Retina (tissue), 1 donor: ENCODE results near the gene IGF2BP1.

Experiments used
- DNase-seq: peaks from one replicate; pipeline ENCODE4 v3.0.0-alpha.2; 2016

The IGF2BP1 gene

DNA sequence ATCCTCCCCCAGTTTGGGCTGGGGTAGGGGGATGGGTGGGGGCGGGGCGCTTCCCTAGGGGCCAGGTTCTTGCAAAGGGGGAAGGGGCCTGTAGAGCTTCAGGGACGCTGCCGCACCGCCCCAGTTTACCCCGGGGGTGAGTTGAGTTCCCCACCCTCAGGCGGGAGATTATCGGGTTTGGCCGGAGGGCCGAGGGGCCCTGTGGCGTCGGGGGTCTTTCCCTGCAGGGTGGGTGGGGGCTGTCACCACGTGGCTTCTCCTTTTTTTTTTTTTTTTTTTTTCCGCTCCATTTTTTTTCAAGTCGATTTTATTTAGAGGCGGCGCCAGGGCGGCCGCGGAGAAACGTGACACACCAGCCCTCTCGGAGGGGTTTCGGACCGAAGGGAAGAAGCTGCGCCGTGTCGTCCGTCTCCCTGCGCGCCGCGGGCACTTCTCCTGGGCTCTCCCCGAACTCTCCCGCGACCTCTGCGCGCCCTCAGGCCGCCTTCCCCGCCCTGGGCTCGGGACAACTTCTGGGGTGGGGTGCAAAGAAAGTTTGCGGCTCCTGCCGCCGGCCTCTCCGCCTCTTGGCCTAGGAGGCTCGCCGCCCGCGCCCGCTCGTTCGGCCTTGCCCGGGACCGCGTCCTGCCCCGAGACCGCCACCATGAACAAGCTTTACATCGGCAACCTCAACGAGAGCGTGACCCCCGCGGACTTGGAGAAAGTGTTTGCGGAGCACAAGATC lies at the start of gene IGF2BP1:
Gene IGF2BP1, plus strand, starts transcription at position 283 of the 724 bp plus-strand sequence. Its CDS starts 361 bp downstream, at position 644.
- peak; percentile 93 for DNase-seq

DNA sequence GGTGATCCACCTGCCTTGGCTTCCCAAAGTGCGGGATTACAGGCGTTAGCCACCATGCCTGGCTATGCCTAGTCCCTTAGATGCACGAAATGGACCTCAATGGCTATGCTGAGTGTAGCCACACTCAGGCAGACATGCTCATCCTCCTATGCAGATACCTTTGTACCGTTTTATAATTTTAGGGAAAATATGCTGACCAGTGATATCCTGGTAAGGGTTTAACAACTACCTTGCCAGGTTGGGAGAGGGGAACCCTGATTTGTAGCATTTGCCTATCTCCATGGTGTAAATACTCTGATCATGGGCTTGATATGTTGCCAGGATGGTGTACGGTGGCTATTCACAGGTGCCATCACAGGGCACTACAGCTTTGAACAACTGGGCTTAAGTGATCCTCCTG lies 45.6 kb upstream of the IGF2BP1 start:
- DNase-seq, result no peak

DNA sequence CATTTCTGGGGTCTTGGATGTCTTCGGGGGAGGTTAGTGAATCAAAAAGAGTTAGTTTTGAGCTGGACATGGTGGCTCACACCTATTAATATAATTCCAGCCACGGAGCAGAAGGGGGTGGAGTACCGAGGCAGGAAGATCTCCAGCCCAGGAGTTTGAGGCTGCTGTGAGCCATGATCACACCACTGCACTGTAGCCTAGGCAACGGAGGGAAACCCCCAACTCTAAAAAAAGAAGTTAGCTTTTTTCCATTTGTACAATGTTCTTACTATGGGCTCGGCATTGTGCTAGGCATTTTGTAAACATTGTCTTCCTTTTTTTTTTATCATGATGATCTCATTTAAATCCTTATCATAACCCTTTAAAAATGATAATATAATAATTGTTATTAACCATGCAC lies 44.3 kb upstream of the IGF2BP1 start:
- DNase-seq, result no peak

DNA sequence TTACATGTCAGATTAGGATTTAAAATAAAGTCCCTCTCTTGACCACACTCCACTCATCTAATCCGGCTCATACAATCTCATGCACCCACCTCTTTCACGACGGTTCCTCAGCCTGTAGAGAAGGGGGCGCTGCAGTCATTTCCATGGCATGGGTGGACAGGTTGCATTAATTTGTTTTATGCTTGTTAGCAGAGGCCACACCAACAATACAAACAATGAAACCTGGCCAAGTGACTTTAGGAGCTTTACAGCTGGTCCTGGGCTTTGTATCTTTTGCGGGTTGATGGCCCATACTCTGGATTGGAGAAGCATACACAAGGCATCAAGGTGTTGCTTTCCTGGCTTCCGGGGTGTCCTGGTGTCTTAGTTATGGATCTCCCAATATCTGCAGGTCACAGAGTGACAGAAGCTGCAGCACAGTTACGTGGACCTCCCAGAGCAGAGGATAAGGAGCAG lies 42.9 kb upstream of the IGF2BP1 start:
- peak; percentile 15 for DNase-seq

DNA sequence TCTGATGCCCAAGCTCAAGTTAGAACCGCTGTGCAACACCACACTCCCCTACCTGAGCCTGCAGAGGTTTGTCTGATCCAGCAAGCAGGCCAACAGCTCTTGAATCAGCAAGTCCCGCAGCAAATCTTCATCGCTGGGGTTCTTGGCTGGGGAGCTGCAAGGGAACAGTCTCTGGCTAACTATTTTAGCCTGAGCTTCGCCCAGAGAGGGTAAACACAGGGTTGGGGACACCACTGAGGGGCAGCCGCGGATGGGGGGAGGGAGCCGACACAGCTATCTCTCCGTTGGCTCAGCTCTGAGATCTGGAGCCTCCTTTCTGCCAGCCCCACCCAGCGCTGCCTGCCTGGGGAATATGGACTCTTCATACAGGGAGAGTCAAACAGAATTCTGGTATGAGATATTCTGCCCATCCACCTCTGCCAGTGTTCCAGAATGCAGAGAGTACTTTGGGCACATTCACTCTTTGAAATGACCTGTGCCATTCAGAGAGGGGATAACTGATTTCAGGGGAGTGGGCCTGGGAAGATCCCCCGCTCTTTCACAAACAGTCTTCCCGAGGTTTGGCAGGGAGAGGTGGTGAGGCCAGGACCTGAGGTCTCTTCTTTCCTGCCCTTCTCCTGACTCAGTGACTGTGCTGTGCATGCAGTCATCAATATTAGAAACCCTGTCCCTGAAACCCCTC lies 36.2 kb upstream of the IGF2BP1 start:
- peak; percentile 12 for DNase-seq

DNA sequence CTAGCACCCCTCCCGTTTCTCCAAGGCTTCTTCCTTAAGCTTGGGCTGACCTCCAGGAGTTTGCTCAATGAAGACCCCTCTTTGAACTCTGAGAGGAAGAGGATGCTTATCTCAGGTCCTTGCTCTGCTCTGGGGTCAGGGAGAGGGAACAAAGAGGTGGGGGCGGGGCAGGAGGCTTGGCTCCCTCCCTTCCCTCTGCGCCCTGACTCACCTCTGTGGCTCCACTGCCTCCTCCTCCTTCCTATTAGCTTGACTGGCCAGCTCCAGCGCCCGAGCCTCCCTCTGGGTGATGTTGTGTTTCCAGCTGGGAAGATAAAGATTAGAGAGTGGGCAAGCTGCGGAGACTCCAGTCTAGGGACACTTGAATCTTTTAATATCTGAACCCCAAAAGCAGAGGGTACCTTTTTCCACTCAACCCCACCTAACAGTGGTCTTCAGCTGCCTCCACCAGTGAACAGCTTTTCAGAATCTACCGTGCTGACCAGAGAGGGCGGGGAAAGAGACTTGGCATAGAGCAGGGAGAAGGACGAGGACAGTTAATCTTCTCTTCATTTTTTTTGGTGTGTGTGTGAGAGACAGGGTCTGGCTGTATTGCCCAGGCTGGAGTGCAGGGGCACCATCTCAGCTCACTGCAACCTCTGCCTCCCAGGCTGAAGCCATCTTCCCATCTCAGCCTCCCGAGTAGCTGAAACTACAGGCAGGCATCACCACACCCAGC lies 35.5 kb upstream of the IGF2BP1 start:
- DNase-seq, result peak; percentile 27

DNA sequence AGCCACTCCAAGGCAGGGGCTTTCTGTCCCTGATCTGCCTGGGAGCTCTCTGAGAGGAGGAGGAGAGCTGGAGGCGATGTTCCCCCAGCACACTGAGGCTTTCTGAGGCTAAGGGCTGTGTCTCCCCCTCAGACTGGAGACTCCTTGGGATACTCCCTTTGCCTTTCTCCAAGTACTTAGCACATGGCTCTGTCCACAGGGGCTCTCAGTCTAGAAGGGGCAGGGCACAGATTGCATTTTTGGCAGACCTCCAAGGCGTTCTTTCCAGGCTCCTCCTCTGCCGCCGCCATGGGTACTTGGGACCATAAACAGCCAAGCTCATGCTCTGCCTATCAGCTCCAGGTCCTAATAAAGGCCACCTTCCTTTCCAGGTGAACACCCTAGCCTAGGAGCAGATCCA lies 27.0 kb upstream of the IGF2BP1 start:
- no peak for DNase-seq

DNA sequence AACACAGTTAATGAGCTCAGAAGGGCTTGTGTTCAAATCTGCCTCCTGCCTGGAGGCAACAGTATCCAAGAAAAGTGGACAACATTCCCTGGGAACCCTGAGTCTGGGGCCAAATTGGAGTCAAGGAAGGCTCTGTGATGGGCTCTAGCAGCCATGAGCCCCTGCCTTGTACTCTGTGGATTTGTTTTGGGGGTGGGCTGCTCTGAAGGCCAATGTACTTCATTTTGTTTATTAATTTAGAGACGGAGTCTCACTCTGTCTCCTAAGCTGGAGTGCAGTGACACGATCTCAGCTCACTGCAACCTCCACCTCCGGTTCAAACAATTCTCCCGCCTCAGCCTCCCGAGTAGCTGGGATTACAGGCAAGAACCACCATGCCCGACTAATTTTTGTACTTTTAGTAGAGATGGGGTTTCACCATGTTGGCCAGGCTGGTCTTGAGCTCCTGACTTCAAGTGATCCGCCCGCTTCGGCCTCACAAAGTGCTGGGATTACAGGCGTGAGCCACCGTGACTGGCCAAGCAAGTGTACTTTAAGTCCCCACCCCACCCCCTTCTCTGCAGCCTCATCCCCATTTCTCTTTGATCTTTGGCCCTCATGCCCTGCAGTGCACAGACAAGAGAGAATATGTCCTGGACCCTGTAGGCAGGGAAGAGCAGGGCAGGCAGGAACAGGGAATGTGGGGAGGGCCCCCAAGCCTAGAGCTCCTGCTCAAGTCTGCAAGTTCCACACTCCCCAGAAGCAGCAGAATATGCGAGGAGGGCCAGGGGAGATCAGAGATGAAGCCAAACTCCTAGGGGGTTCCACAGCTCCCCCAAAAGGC lies 26.1 kb upstream of the IGF2BP1 start:
- DNase-seq, result no peak

DNA sequence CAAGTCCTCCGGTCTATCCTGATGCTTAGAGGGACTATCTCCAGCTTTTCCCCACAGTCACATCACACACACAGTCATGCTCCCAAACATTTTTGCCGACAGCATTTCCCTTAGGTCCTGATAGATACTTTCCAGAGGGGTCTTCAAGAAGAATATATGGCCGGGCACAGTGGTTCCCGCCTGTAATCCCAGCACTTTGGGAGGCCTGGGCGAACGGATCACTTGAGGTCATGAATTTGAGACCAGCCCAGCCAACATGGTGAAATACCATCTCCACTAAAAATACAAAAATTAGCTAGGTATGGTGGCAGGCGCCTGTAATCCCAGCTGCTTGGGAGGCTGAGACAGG lies 24.5 kb upstream of the IGF2BP1 start:
- DNase-seq, result no peak

DNA sequence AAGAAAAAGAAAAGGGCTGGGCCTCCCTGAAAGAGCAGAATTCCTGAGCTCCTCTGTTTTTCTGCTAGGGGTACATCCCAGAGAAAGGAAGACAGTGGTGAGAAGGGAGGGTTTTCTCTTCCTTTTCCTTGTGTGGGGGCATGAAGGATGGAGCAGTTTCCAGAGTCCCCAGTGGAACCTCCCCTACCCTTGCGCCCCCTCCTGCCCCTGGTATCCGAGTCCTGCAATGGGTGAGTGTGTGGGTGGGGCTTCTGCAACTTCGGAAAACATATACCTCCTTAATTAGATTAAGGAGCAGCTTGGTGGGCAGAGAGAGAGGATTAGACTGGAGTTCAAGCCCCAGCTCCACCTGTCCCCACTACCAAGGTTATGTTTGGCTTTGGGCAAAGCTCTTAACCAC lies 23.4 kb upstream of the IGF2BP1 start:
- no peak for DNase-seq

DNA sequence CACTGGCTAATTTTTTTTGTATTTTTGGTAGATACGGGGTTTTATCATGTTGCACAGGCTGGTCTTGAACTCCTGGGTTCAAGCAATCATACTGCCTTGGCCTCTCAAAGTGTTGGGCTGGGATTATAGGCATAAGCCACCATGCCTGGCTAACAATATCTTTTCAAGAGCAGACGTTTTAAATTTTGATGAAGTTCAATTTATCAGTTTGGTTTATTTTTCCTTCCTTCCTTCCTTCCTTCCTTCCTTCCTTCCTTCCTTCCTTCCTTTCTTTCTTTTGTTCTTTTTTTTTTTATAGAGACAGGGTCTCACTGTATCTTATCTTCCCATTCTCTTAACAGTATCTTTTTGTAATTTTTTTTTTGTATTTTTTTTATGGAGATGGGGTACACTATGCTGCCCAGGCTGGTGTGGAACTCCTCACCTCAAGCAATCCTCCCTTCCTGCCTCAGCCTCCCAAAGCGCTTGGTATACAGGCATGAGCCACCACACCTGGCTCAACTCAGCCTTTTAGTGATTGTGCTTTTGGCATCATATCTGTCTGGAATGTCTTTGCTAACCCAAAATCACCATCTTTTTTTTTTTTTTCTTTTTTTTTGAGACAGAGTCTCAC lies 15.2 kb upstream of the IGF2BP1 start:
- DNase-seq, result no peak

DNA sequence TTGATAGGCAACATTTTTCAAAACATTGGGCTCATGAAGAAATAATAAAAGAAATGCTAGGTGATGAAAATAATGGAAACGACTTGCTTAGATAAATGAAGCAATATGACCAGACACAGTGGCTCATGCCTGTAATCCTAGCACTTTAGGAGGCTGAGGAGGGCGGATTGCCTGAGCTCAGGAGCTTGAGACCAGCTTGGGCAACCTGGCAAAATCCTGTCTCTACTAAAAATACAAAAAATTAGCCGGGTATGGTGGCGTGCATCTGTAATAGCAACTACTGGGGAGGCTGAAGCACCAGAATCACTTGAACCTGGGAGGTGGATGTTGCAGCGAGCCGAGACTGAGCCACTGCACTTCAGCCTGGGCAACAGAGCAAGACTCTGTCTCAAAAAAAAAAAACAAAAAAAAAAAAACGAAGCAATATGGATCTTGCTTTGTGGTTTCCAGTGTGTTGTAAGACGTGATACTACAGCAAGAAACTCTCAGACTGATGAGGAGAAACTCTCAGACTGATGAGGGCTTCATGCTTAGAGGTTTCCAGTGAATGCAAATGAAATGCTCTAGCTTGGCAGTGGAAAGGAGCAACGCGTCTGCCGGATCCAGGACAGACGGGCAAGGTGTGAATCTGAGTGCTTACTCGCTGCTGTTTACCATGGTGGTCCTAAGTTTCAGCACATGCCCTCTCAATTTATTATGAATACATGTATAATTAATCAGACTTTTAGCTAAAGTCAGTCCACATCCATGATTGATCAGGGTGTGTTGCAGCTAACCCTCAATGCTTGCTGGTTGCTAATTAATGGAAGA lies 11.5 kb upstream of the IGF2BP1 start:
- DNase-seq, result no peak

DNA sequence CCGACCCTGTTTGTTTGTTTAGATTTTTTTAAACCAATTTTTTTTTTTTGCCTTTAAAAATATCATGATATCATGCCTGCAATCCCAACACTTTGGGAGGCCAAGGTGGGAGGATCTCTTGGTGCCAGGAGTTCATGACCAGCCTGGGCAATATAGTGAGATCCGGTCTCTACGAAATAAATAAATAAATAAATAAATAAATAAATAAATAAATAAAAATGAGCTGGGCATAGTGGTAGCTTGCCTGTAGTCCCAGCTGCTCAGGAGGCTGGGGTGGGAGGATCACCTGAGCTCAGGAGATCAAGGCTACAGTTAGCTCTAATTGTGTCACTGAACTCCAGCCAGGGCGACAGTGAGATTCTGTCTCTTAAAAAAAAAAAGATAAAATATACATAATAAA lies 8.1 kb upstream of the IGF2BP1 start:
- DNase-seq, result no peak

DNA sequence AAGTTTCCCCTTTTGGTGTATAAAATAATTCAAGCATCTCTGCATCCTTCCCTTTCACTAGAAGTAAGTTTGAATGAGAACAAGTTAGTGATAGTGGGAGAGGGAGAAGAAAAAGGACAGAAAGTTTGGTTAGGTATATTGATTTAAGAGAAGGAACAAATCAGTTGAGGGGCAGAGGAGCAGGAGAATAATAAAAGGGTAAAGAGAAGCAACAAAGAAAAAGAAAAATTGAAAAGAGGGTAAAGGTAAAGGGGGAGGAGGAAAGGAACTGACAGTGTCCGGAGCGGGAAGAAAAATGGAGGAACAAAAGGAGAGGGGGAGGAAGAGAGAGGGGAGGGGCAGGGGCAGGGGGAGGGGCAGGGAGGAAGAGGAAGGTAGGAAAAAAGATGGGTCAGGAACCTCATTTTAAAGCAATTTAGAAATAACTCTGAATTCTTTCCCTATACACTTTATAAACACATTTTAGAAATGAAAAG lies 6.3 kb upstream of the IGF2BP1 start:
- DNase-seq, result no peak

DNA sequence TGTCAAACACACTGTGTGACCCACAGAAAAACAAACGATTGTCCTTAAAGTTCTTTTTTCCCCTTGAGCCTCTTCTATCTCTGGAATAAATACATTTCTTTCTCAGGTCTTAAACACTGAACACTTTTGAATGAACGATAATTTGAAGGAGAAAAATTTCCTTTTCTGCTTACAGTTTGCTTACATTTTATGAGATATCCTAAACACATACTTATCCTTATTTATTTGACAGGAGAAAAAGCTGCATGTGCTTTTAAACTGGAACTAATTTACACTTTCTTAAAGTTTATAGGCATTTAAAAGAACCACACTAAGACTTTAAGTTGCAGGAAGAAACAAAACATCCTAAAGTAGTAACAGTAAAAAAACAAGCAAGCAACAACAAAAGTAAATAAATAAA lies 4.7 kb upstream of the IGF2BP1 start:
- DNase-seq, result no peak

DNA sequence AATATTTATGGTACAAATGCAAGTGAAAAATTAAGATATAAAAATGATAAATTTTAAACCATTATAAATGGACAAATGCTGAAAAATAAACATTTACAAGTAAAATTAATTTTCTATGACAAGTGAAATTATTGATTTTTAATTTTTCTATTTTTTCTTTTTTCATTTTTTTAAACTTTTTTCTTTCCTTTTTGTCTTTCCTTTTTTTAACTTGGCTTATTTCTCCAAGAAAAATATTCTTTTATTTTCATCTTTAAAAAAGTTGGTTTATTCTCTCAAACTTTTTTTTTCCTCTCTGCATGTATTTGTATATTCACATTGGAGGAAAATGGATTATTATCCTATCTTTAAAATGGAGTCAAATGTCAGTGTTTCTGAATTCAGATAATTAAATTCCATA lies 3.9 kb upstream of the IGF2BP1 start:
- DNase-seq, result no peak

DNA sequence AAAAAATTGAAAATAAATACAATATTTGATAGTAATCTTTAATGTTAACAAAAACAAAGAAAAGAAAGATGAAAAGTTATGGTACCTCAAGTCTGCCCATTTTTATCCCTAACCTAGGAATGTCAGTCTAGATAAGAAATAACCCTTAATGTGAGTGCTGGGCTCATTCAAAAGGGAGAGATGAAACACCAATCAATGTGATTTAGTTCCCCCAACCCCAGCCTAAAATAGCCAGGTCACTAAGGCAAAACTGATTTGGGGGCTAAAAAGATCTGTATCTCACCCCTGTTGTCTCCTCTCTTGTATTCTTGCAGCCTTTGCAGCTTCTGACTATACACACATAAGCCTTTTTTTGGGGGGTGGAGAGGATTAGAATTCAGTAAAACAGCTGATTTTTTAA lies 3.2 kb upstream of the IGF2BP1 start:
- no peak for DNase-seq

DNA sequence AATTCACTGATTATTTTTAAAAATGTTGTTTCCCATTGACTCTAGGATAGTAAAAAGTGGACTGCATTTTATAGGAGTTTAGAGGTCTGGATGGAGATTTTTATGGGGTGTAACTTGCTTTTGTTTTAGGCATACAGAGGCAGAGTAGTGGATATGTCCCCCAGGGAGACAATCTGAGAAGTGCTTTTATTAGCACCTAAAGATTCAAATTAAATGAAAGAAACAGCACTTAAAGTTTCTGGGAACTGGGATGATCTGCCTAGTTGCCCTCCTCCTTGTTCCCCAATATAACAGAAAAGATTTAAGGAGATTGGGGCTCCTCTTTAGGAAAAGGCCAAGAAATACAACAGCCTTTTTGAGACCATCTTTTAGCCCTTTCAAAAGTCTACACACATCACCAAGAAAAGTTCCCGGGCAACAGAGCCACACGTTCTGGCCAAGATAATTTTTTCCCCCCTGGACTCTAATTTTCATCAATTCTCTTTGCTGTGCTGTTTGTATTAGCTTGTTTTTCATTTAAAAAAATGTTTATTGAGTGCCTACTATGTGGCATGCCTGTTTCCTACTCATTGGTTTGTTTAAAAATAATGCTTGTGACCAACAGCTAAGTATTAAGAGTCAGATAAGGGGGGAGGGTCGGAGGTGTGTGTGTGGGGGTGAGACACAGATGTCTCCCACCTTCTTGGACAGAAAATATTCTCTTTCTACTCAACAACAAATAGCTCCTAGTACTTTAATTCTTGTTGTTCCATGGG lies 2.5 kb upstream of the IGF2BP1 start:
- DNase-seq, result peak; percentile 27

DNA sequence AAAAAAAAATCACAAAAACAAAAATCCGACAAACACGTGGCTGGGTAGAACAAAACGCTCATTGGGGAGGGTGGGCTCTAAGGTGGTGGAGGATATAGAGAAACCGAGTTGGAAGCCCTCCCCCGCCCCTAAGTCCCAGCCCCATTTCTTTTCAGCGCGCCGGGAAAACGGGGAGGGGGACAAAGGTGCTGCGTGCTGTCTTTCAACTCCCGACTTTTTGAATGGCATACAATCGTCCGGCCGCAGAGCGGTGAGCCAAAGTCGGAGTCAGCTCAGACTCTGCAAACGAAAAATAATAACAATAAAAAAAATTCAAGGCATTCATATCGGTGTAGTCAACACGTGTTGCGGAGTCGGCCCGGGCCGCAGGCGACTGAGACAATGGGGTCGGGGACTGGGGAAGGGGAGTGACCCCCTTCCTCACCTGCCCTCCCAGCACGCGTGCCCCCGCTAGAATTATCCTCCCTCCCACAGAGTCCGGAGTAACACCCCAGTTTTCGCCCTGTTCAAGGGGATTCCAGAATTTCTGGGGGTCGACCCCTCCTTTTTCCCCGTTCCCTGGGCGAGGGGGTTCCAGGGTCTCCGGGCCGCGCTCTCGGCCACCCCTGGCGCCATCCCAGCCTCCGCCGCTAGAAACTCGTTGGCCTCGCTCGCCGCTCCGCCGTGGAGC lies 1.7 kb upstream of the IGF2BP1 start:
- no peak for DNase-seq
